ENCODE measurements around the gene KATNB1.
A peak's percentile ranks its signal among the peaks of the same experiment; 100 is the strongest.

Gene KATNB1

DNA sequence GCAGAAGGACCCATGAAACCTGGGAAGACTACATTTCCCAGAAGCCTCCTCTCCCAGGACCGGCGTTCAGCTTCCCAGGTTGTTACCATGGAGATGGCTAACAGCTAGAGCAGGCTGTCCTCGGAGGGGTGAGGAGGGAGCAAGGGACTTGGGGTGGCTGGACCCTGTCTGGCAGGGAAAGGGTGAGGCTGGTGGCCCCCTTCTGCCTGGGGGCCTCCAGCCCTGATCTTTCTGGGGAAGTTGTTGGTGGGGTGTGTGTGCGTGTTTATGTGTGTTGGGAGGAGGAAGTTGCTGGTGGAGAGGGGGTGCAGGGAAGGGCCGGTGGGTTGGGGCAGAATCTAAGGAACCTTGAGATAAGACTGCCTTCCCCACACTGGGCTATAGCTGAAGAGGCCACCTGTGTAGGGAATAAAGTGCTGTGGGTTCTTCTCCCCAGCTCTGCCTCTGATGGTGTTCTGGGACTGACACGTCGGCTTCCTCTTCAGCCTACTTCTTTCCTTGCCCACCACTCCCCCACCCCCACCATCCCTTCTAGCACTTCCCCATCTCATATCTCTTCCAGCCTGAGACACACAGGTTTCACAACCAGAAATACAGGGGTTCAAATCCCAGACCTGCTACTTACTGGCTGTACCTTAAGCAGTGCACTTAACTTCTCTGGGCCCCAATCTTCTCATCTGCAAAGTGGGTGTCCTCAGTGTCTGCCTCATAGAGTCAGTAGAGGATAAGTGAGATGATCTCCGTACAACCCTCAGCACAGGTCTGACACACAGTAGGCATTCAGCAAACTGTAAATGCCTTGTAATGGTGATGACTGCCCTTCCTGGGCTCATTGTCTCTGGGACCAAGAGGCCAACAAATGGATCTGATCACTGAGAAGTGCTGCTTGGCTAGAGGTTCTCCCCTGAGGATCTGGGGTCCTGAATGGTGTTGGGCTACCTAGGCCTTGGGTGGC is 40.6 kb upstream of the KATNB1 start, which contains the start of gene DRC7:
Gene DRC7 (plus strand): TSS at position 82 of the 955 bp plus-strand sequence. CDS start 3,144 bp downstream, outside the sequence.
- no peaks in the 10 kb centered on the region for H3K79me2 ChIP-seq (ENCODE audit: control insufficient read depth, insufficient read depth, low read length)
- no peaks in the 10 kb centered on the region for H3K4me1 ChIP-seq (ENCODE audit: control insufficient read depth, low read depth, low read length)
- peak; percentile 92 for DNase-seq
- H2AK5ac ChIP-seq (ENCODE audit: low read length), result no peak within 1 kb of the TSS
- no peak within 1 kb of the TSS for H3K27ac ChIP-seq (ENCODE audit: low read depth, low read length)
- peak within 1 kb of the TSS; percentile 30 for H3K56ac ChIP-seq (ENCODE audit: low read length)
- no peak within 1 kb of the TSS for H4K8ac ChIP-seq (ENCODE audit: low read depth, low read length)
- H3K9ac ChIP-seq (ENCODE audit: low read length), result no peak within 1 kb of the TSS
- WGBS (ENCODE audit: extremely low coverage, insufficient coverage, low lambda C conversion rate), result 100% methylated on average over 1 of the region's 8 CpGs
- no peak within 1 kb of the TSS for H2BK120ac ChIP-seq (ENCODE audit: low read depth, low read length)
- H3K4me3 ChIP-seq (ENCODE audit: low read length), result no peak within 1 kb of the TSS
- H2BK15ac ChIP-seq (replicated peaks; ENCODE audit: low read depth), result no peak within 1 kb of the TSS
- no peaks in the 10 kb centered on the region for H3K36me3 ChIP-seq (ENCODE audit: control insufficient read depth, insufficient read depth, low read length)
- no peaks in the 10 kb centered on the region for H3K27me3 ChIP-seq (ENCODE audit: insufficient read depth, low read length, poor library complexity)
- H2BK5ac ChIP-seq (ENCODE audit: low read length), result no peak within 1 kb of the TSS
- peak within 1 kb of the TSS; percentile 40 for H3K4me2 ChIP-seq (ENCODE audit: low read length)
- H3K79me1 ChIP-seq (ENCODE audit: low read length), result no peaks in the 10 kb centered on the region
- H3K18ac ChIP-seq (ENCODE audit: low read length), result no peak within 1 kb of the TSS
- H4K5ac ChIP-seq (ENCODE audit: low read length), result no peak within 1 kb of the TSS
- H3K4ac ChIP-seq (ENCODE audit: low read depth, low read length), result no peak within 1 kb of the TSS
- H3K23ac ChIP-seq (ENCODE audit: low read length), result no peak within 1 kb of the TSS

GRCh38 chr16:57695680-57696069 is 39.9 kb upstream of the KATNB1 start:
- no peak overlapping the region for H3K18ac ChIP-seq (ENCODE audit: low read length)
- H4K8ac ChIP-seq (ENCODE audit: low read depth, low read length), result no peak overlapping the region
- no peak overlapping the region for H2BK120ac ChIP-seq (ENCODE audit: low read depth, low read length)
- no peak overlapping the region for H3K9ac ChIP-seq (ENCODE audit: low read length)
- H2BK5ac ChIP-seq (ENCODE audit: low read length), result no peak overlapping the region
- no peak overlapping the region for H3K56ac ChIP-seq (ENCODE audit: low read length)
- H3K79me1 ChIP-seq (ENCODE audit: low read length), result no peaks in the 10 kb centered on the region
- no peak overlapping the region for H3K4ac ChIP-seq (ENCODE audit: low read depth, low read length)
- no peak overlapping the region for H2BK15ac ChIP-seq (replicated peaks; ENCODE audit: low read depth)
- H3K79me2 ChIP-seq (ENCODE audit: control insufficient read depth, insufficient read depth, low read length), result no peaks in the 10 kb centered on the region
- no peak overlapping the region for H3K23ac ChIP-seq (ENCODE audit: low read length)
- DNase-seq, result no peak
- no CpG with 5 or more reads among the region's 5 CpGs for WGBS (ENCODE audit: extremely low coverage, insufficient coverage, low lambda C conversion rate)
- H3K4me2 ChIP-seq (ENCODE audit: low read length), result no peak overlapping the region
- no peak overlapping the region for H3K27ac ChIP-seq (ENCODE audit: low read depth, low read length)
- no peak overlapping the region for H2AK5ac ChIP-seq (ENCODE audit: low read length)
- no peaks in the 10 kb centered on the region for H3K27me3 ChIP-seq (ENCODE audit: insufficient read depth, low read length, poor library complexity)
- H3K4me1 ChIP-seq (ENCODE audit: control insufficient read depth, low read depth, low read length), result no peaks in the 10 kb centered on the region
- H4K5ac ChIP-seq (ENCODE audit: low read length), result no peak overlapping the region
- H3K36me3 ChIP-seq (ENCODE audit: control insufficient read depth, insufficient read depth, low read length), result no peaks in the 10 kb centered on the region
- H3K4me3 ChIP-seq (ENCODE audit: low read length), result no peak overlapping the region

GRCh38 chr16:57696240-57696639 is 39.3 kb upstream of the KATNB1 start:
- Histone ChIP-seq H3K9ac (ENCODE audit: low read length) (no peak overlapping the region), H3K4me2 (ENCODE audit: low read length) (no peak overlapping the region), H3K79me1 (ENCODE audit: low read length) (no peaks in the 10 kb centered on the region), H3K27me3 (ENCODE audit: insufficient read depth, low read length, poor library complexity) (no peaks in the 10 kb centered on the region), H4K8ac (ENCODE audit: low read depth, low read length) (no peak overlapping the region), H2BK15ac (replicated peaks; ENCODE audit: low read depth) (no peak overlapping the region), H3K4me3 (ENCODE audit: low read length) (no peak overlapping the region), H3K4ac (ENCODE audit: low read depth, low read length) (no peak overlapping the region), H3K18ac (ENCODE audit: low read length) (no peak overlapping the region), H2BK120ac (ENCODE audit: low read depth, low read length) (no peak overlapping the region), H3K27ac (ENCODE audit: low read depth, low read length) (no peak overlapping the region), H2BK5ac (ENCODE audit: low read length) (no peak overlapping the region), H3K56ac (ENCODE audit: low read length) (no peak overlapping the region), H3K4me1 (ENCODE audit: control insufficient read depth, low read depth, low read length) (no peaks in the 10 kb centered on the region), H3K79me2 (ENCODE audit: control insufficient read depth, insufficient read depth, low read length) (no peaks in the 10 kb centered on the region), H4K5ac (ENCODE audit: low read length) (no peak overlapping the region), H2AK5ac (ENCODE audit: low read length) (no peak overlapping the region), H3K23ac (ENCODE audit: low read length) (no peak overlapping the region), H3K36me3 (ENCODE audit: control insufficient read depth, insufficient read depth, low read length) (no peaks in the 10 kb centered on the region)
- no CpG with 5 or more reads among the region's 7 CpGs for WGBS (ENCODE audit: extremely low coverage, insufficient coverage, low lambda C conversion rate)
- no peak for DNase-seq

- no CpG with 5 or more reads among the region's 17 CpGs for WGBS (ENCODE audit: extremely low coverage, insufficient coverage, low lambda C conversion rate)
- no peaks in the 10 kb centered on the region for H3K79me2 ChIP-seq (ENCODE audit: control insufficient read depth, insufficient read depth, low read length)
- H3K9ac ChIP-seq (ENCODE audit: low read length), result no peak overlapping the region
- no peak overlapping the region for H3K4me2 ChIP-seq (ENCODE audit: low read length)
- H3K4ac ChIP-seq (ENCODE audit: low read depth, low read length), result no peak overlapping the region
- no peaks in the 10 kb centered on the region for H3K4me1 ChIP-seq (ENCODE audit: control insufficient read depth, low read depth, low read length)
- no peak overlapping the region for H3K56ac ChIP-seq (ENCODE audit: low read length)
- H3K36me3 ChIP-seq (ENCODE audit: control insufficient read depth, insufficient read depth, low read length), result no peaks in the 10 kb centered on the region
- H3K27ac ChIP-seq (ENCODE audit: low read depth, low read length), result no peak overlapping the region
- H3K4me3 ChIP-seq (ENCODE audit: low read length), result no peak overlapping the region
- no peak overlapping the region for H4K8ac ChIP-seq (ENCODE audit: low read depth, low read length)
- H2BK15ac ChIP-seq (replicated peaks; ENCODE audit: low read depth), result no peak overlapping the region
- H3K79me1 ChIP-seq (ENCODE audit: low read length), result no peaks in the 10 kb centered on the region
- no peak for DNase-seq
- H4K5ac ChIP-seq (ENCODE audit: low read length), result no peak overlapping the region
- no peak overlapping the region for H2AK5ac ChIP-seq (ENCODE audit: low read length)
- peak overlapping the region; percentile 29 for H2BK5ac ChIP-seq (ENCODE audit: low read length)
- no peaks in the 10 kb centered on the region for H3K27me3 ChIP-seq (ENCODE audit: insufficient read depth, low read length, poor library complexity)
- no peak overlapping the region for H3K18ac ChIP-seq (ENCODE audit: low read length)
- H2BK120ac ChIP-seq (ENCODE audit: low read depth, low read length), result no peak overlapping the region
- H3K23ac ChIP-seq (ENCODE audit: low read length), result no peak overlapping the region
These were observed 37.6 kb upstream of the KATNB1 start for GRCh38 chr16:57697896-57698537.

- H3K23ac ChIP-seq (ENCODE audit: low read length), result no peak overlapping the region
- no peak overlapping the region for H3K56ac ChIP-seq (ENCODE audit: low read length)
- no peak for DNase-seq
- H3K27me3 ChIP-seq (ENCODE audit: insufficient read depth, low read length, poor library complexity), result no peaks in the 10 kb centered on the region
- no CpG with 5 or more reads among the region's 16 CpGs for WGBS (ENCODE audit: extremely low coverage, insufficient coverage, low lambda C conversion rate)
- no peak overlapping the region for H2BK120ac ChIP-seq (ENCODE audit: low read depth, low read length)
- no peaks in the 10 kb centered on the region for H3K36me3 ChIP-seq (ENCODE audit: control insufficient read depth, insufficient read depth, low read length)
- H2BK5ac ChIP-seq (ENCODE audit: low read length), result no peak overlapping the region
- H3K9ac ChIP-seq (ENCODE audit: low read length), result no peak overlapping the region
- H3K18ac ChIP-seq (ENCODE audit: low read length), result no peak overlapping the region
- H4K5ac ChIP-seq (ENCODE audit: low read length), result no peak overlapping the region
- H3K79me2 ChIP-seq (ENCODE audit: control insufficient read depth, insufficient read depth, low read length), result no peaks in the 10 kb centered on the region
- H3K4me2 ChIP-seq (ENCODE audit: low read length), result no peak overlapping the region
- no peak overlapping the region for H2BK15ac ChIP-seq (replicated peaks; ENCODE audit: low read depth)
- H2AK5ac ChIP-seq (ENCODE audit: low read length), result no peak overlapping the region
- no peak overlapping the region for H3K4me3 ChIP-seq (ENCODE audit: low read length)
- no peak overlapping the region for H3K4ac ChIP-seq (ENCODE audit: low read depth, low read length)
- no peak overlapping the region for H4K8ac ChIP-seq (ENCODE audit: low read depth, low read length)
- H3K27ac ChIP-seq (ENCODE audit: low read depth, low read length), result no peak overlapping the region
- H3K4me1 ChIP-seq (ENCODE audit: control insufficient read depth, low read depth, low read length), result no peaks in the 10 kb centered on the region
- no peaks in the 10 kb centered on the region for H3K79me1 ChIP-seq (ENCODE audit: low read length)
These were observed 36.7 kb upstream of the KATNB1 start for GRCh38 chr16:57698812-57699405.

Measured in mesendoderm (in vitro differentiated cells).